ENCODE results near the gene DNAJB6. TPM values are rescaled to one million over a fixed set of nuclear protein-coding genes. Genes with fewer than 3 reads are reported as not detected.
A peak's percentile ranks its signal among the peaks of the same experiment; 100 is the strongest.

The DNAJB6 gene
- total RNA-seq, 1 experiment from 2014 or later: 151 TPM

- no peak for DNase-seq (ENCODE audit: low read depth)
These were observed 89.9 kb downstream of the DNAJB6 start for GRCh38 chr7:157426463-157427301.

GRCh38 chr7:157427811-157428553 lies 91.2 kb downstream of the DNAJB6 start:
- DNase-seq (ENCODE audit: low read depth): no peak

GRCh38 chr7:157428554-157428945 lies 91.7 kb downstream of the DNAJB6 start:
- DNase-seq (ENCODE audit: low read depth): no peak

GRCh38 chr7:157429001-157429679 lies 92.3 kb downstream of the DNAJB6 start:
- no peak for DNase-seq (ENCODE audit: low read depth)

- DNase-seq (ENCODE audit: low read depth): no peak
These were observed 92.9 kb downstream of the DNAJB6 start for GRCh38 chr7:157429680-157430224.

GRCh38 chr7:157430721-157431120 lies 93.9 kb downstream of the DNAJB6 start:
- no peak for DNase-seq (ENCODE audit: low read depth)

- no peak for DNase-seq (ENCODE audit: low read depth)
These were observed 94.6 kb downstream of the DNAJB6 start for GRCh38 chr7:157431173-157431950.

GRCh38 chr7:157431951-157432540 lies 95.2 kb downstream of the DNAJB6 start:
- no peak for DNase-seq (ENCODE audit: low read depth)

- peak; percentile 39 for DNase-seq (ENCODE audit: low read depth)
These were observed 95.7 kb downstream of the DNAJB6 start for GRCh38 chr7:157432541-157432956.

- DNase-seq (ENCODE audit: low read depth): no peak
These were observed 96.3 kb downstream of the DNAJB6 start for GRCh38 chr7:157432957-157433576.

GRCh38 chr7:157433628-157434027 lies 96.8 kb downstream of the DNAJB6 start:
- DNase-seq (ENCODE audit: low read depth): no peak

- DNase-seq (ENCODE audit: low read depth): no peak
These were observed 97.4 kb downstream of the DNAJB6 start for GRCh38 chr7:157434231-157434630.

- DNase-seq (ENCODE audit: low read depth): no peak
These were observed 97.9 kb downstream of the DNAJB6 start for GRCh38 chr7:157434701-157435100.

- no peak for DNase-seq (ENCODE audit: low read depth)
These were observed 99.3 kb downstream of the DNAJB6 start for GRCh38 chr7:157436076-157436475.

GRCh38 chr7:157436763-157437480 lies 100.1 kb downstream of the DNAJB6 start:
- DNase-seq (ENCODE audit: low read depth): no peak

- DNase-seq (ENCODE audit: low read depth): no peak
These were observed 100.8 kb downstream of the DNAJB6 start for GRCh38 chr7:157437519-157438061.

- no peak for DNase-seq (ENCODE audit: low read depth)
These were observed 101.6 kb downstream of the DNAJB6 start for GRCh38 chr7:157438121-157439025.

GRCh38 chr7:157439149-157439548 lies 102.3 kb downstream of the DNAJB6 start:
- no peak for DNase-seq (ENCODE audit: low read depth)
